HG02623 (cell line): ENCODE measurements around the gene OLFML1.

Source experiments
- ATAC-seq: cut with Tn5 transposase; IDR thresholded peaks from one replicate; pipeline ENCODE4 v1.9.1; 2021; ENCODE audit warnings: moderate library complexity; ENCODE audit not compliant: unreplicated experiment

The OLFML1 gene

DNA sequence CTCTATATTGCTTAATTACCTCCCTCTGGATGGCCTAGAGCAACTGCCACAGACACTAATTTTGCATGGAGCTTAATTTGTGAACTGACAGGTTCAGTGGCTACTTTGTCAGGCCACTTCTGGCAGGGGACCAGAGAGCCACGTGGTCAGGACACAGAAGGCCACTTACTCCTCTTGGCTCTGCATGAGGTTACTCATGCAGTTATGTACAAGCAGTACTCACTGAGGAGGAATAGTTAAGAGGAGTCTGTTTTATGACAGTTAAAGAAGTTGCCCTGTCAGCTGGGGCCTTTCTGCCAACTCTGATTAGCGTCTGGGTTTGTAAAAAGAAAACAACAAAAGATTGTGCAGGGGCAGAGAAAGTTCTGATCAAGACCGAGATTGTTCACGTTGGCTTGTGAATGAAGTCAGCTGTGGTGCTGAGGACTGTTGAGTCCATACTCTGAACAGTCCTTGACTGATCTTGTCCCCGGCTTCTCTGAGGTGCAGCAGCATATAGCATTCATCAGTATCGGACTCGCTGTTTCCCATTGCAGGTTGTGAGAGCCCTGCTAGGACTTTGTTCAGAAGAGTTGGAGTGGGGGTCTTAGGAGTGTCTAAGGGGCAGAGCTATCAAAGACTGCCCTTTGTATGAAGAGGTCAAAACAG is 69.9 kb downstream of the OLFML1 start:
- no peak for ATAC-seq

DNA sequence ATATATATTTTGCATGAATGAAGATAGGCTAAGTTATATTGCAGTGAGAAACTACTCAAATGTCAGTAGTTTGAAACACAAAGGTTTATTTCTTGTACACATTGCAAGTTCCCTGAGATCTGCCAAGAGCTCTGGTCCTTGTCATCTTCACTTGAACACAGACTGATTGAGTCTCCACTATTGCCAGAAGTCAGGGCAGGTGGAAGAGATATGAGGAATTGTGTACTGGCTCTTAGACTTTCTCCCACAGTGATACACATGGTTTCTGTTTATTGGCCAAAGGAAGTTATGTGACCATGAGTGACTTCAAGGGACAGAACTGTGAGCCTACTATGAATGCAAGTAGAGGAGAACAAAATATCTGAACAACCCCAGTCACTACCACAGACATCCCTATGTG is 72.7 kb downstream of the OLFML1 start:
- ATAC-seq = no peak

DNA sequence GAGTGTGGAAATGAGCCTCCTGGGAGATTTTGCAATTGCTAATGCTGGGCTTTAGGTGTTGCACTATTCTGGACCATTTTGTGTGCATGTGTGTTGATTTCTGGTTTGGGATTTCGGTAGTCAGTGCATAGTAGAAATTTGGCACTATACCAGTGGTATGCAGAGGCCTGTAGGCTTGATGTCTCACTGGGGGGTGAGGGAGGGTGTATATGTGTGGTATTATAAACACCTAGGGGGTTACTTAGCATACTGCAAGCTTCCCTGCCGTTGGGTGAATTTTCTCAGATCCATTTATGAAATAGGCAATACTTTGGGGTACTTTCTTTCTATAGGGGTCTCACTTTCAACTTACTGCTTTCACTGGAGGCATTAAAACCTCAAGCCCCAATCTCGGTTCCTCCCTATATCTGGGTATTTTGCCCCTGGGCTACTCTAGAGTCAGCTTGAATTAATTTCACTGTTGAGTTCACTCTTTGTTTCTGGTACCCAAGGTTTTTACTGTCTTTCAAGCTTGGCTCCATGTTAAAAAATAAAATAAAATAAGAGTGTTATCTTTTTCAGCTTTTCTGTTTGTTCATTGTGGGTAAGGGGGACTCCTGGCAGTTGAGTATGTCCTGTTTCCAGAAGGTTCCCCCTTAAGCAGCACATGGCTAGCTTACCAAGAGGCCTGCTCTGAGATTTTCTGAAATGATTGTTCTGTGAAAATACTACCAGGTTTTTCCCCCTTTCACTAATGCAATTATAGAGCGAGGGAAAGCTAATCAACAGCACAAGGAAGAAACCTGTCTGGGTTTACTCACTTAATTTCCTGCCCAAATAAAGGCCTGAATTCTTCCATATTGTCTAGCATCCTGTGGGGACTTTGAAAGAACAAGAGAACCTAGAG is 74.3 kb downstream of the OLFML1 start:
- ATAC-seq = peak; percentile 71
